Gastroesophageal sphincter (tissue), 3 donors: Measurements from ENCODE around the gene ACOX3.

ENCODE experiments used
- EP300 ChIP-seq: sonication (generic); formaldehyde crosslinking; IDR thresholded peaks from one replicate; pipeline ENCODE4 v1.6.1; 2017; ENCODE audit warnings: antibody characterized with exemption, mild to moderate bottlenecking
- TF ChIP-seq, protein P1 (sequence below), 4 experiments: fragments of 200-600 bp in 2 of 4; fragments of 450-650 bp in 2 of 4; sonication (generic) in 1 of 4; IDR thresholded peaks; one replicate each; pipeline ENCODE4 v1.5.1; 2017 to 2019; ENCODE audit warnings: antibody characterized with exemption in 4 of 4, mild to moderate bottlenecking in 2 of 4, moderate library complexity in 2 of 4

DNA sequence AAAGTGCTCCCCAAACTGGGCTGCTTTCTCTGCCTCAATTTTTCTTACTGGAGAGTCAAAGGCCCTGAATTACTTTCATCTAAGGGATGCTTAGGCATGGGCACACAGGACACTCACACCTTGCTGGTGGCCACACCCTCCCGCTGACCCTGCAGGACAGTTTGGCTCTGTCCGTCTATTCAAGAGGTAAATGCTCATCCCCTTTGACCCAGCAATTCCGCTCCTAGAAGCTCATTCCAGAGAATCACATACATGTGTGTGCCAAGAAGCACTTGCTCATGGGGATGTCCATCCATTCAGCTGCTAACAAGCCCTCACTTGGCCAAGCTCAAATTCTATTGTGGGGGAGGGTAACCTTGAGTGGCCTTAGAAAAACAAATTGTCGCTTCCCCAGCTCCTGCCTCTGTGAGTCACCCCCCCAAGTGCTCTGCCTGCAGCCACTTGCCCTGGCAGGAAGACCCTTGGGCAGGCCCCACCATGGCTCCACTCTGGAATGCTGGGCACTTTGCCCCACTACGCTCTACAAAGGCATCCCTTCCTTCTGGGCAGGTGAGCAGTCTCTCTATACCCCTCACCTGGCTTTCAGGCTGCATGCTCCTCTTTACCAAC is 116.5 kb downstream of the ACOX3 start:
- TF ChIP-seq EP300 = no peak
- TF ChIP-seq, protein P1, sequence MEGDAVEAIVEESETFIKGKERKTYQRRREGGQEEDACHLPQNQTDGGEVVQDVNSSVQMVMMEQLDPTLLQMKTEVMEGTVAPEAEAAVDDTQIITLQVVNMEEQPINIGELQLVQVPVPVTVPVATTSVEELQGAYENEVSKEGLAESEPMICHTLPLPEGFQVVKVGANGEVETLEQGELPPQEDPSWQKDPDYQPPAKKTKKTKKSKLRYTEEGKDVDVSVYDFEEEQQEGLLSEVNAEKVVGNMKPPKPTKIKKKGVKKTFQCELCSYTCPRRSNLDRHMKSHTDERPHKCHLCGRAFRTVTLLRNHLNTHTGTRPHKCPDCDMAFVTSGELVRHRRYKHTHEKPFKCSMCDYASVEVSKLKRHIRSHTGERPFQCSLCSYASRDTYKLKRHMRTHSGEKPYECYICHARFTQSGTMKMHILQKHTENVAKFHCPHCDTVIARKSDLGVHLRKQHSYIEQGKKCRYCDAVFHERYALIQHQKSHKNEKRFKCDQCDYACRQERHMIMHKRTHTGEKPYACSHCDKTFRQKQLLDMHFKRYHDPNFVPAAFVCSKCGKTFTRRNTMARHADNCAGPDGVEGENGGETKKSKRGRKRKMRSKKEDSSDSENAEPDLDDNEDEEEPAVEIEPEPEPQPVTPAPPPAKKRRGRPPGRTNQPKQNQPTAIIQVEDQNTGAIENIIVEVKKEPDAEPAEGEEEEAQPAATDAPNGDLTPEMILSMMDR (IDR thresholded peaks at IDR 0.05) = no peak
